K562 (cell line): ENCODE measurements around the gene RGS7.

Source experiments
- ATF1 ChIP-seq, 2 experiments: fragments of 450-650 bp in 1 of 2; IDR thresholded peaks; 2 replicates each; pipeline ENCODE4 v1.6.1; 2016; ENCODE audit warnings: missing compliant biosample characterization in 1 of 2, missing genetic modification characterization in 1 of 2
- NCOA2 ChIP-seq, 2 experiments: fragments of 450-650 bp; IDR thresholded peaks; 2 replicates each; pipeline ENCODE4 v1.6.1; 2018; ENCODE audit warnings: mild to moderate bottlenecking in 2 of 2, moderate library complexity in 1 of 2; ENCODE audit not compliant: partially characterized antibody in 2 of 2
- POLR2AphosphoS5 ChIP-seq: IDR thresholded peaks from 2 replicates; pipeline ENCODE4 v1.6.1; 2011; ENCODE audit warnings: mild to moderate bottlenecking, low read depth, low read length, moderate library complexity; ENCODE audit not compliant: control insufficient read depth, insufficient read depth
- TARDBP ChIP-seq: fragments of 450-650 bp; IDR thresholded peaks from 2 replicates; pipeline ENCODE4 v1.6.1; 2016
- ZKSCAN1 ChIP-seq: fragments of 150-350 bp; IDR thresholded peaks from 2 replicates; pipeline ENCODE4 v1.6.1; 2016; ENCODE audit warnings: low read depth, low read length
- TF ChIP-seq, protein P1 (sequence below): sonication (generic); formaldehyde crosslinking; IDR thresholded peaks from 2 replicates; pipeline ENCODE4 v1.8.1; 2022; ENCODE audit warnings: missing genetic modification reagents

DNA sequence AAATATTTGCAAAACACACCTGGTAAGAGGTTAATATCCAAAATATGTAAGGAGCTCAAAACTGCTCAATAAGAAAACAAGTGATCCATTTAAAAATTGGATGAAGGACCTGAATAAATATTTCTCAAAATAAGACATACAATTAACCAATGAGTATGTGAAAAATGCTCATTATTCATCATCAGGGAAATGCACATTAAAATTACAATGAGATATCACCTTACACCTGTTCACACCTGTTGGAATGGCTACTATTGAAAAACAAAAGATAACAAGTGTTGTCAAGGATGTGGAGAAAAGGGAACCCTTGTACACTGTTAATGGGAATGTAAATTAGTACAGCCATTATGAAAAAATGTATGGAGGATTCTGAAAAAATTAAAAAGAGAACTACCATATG lies 609.1 kb downstream of the RGS7 start:
- TF ChIP-seq TARDBP, result no peak
- TF ChIP-seq, protein P1, sequence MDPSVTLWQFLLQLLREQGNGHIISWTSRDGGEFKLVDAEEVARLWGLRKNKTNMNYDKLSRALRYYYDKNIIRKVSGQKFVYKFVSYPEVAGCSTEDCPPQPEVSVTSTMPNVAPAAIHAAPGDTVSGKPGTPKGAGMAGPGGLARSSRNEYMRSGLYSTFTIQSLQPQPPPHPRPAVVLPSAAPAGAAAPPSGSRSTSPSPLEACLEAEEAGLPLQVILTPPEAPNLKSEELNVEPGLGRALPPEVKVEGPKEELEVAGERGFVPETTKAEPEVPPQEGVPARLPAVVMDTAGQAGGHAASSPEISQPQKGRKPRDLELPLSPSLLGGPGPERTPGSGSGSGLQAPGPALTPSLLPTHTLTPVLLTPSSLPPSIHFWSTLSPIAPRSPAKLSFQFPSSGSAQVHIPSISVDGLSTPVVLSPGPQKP (CRISPR knock-in tag), result no peak
- no peak for TF ChIP-seq NCOA2 (IDR thresholded peaks at IDR 0.05; ENCODE audit: partially characterized antibody in 2 of 2)
- no peak for TF ChIP-seq ATF1 (CRISPR knock-in tag; IDR thresholded peaks at IDR 0.05)
- TF ChIP-seq ATF1 (tag; IDR thresholded peaks at IDR 0.05), result no peak
- no peak for TF ChIP-seq ZKSCAN1
- TF ChIP-seq POLR2AphosphoS5, result no peak
